ENCODE measurements around the gene CALCOCO1. TPM values are rescaled to one million over a fixed set of nuclear protein-coding genes. Genes with fewer than 3 reads are reported as not detected.
"Not testable (repeated sequence)": the region's sequence is repeated elsewhere in the genome, so short reads cannot be mapped to it uniquely, and the experiment has no call there.

CALCOCO1 gene
- polyA plus RNA-seq, 1 donor from 2014 or later, result 169 TPM

- Histone ChIP-seq H3K27me3 (ENCODE audit: insufficient read depth, low read depth, low read length) (no peaks in the 10 kb centered on the region), H3K9ac (ENCODE audit: low read length) (no peak overlapping the region), H3K27ac (ENCODE audit: low read length) (no peak overlapping the region), H3K4me3 (ENCODE audit: low read length) (no peak overlapping the region), H3K4me2 (ENCODE audit: low read length) (no peak overlapping the region), H4K20me1 (ENCODE audit: insufficient read depth) (no peaks in the 10 kb centered on the region), H3K9me3 (ENCODE audit: low read length) (no peaks in the 10 kb centered on the region), H3K9me2 (ENCODE audit: insufficient read depth, low read length) (no peaks in the 10 kb centered on the region), H3K79me2 (replicated peaks; ENCODE audit: insufficient read depth, low read length) (peaks cover 5% of the 10 kb centered on the region), H3F3A (ENCODE audit: insufficient read depth, low read length, poor library complexity, severe bottlenecking) (no peaks in the 10 kb centered on the region), H3K36me3 (ENCODE audit: insufficient read depth, low read length) (peaks cover 8% of the 10 kb centered on the region), H2AFZ (ENCODE audit: low read depth, low read length) (no peak overlapping the region)
- TF ChIP-seq MXI1 (conservative IDR thresholded peaks at IDR 0.05; ENCODE audit: poor library complexity, severe bottlenecking) (no peak), EZH2 (IDR thresholded peaks at IDR 0.05; ENCODE audit: borderline replicate concordance, insufficient read depth, low read length, poor library complexity, severe bottlenecking) (no peak), POLR2AphosphoS5 (IDR thresholded peaks at IDR 0.05) (no peak), SMC3 (conservative IDR thresholded peaks at IDR 0.05; ENCODE audit: poor library complexity) (no peak), TAF1 (IDR thresholded peaks at IDR 0.05; ENCODE audit: low read depth) (no peak), EP300 (conservative IDR thresholded peaks at IDR 0.05; ENCODE audit: poor library complexity, severe bottlenecking) (no peak), CTCF (IDR thresholded peaks at IDR 0.05; ENCODE audit: poor library complexity, severe bottlenecking) (no peak), RAD21 (conservative IDR thresholded peaks at IDR 0.05) (no peak), REST (IDR thresholded peaks at IDR 0.05; ENCODE audit: borderline replicate concordance) (no peak)
Measured at GRCh38 chr12:53720946-53721345, 6.3 kb downstream of the CALCOCO1 start.

GRCh38 chr12:53719649-53720048, 7.6 kb downstream of the CALCOCO1 start:
- Histone ChIP-seq H3F3A (ENCODE audit: insufficient read depth, low read length, poor library complexity, severe bottlenecking) (no peaks in the 10 kb centered on the region), H3K9me3 (ENCODE audit: low read length) (no peaks in the 10 kb centered on the region)
- TF ChIP-seq RAD21 (conservative IDR thresholded peaks at IDR 0.05), result no peak
- TF ChIP-seq MXI1 (conservative IDR thresholded peaks at IDR 0.05; ENCODE audit: poor library complexity, severe bottlenecking), result no peak
- TF ChIP-seq SMC3 (conservative IDR thresholded peaks at IDR 0.05; ENCODE audit: poor library complexity), result no peak
- no peak for TF ChIP-seq REST (IDR thresholded peaks at IDR 0.05; ENCODE audit: borderline replicate concordance)
- TF ChIP-seq TAF1 (IDR thresholded peaks at IDR 0.05; ENCODE audit: low read depth), result no peak
- TF ChIP-seq CTCF (IDR thresholded peaks at IDR 0.05; ENCODE audit: poor library complexity, severe bottlenecking), result no peak
- no peak for TF ChIP-seq EP300 (conservative IDR thresholded peaks at IDR 0.05; ENCODE audit: poor library complexity, severe bottlenecking)
- TF ChIP-seq POLR2AphosphoS5 (IDR thresholded peaks at IDR 0.05), result no peak
- TF ChIP-seq EZH2 (IDR thresholded peaks at IDR 0.05; ENCODE audit: borderline replicate concordance, insufficient read depth, low read length, poor library complexity, severe bottlenecking), result no peak

GRCh38 chr12:53718567-53718966, 8.7 kb downstream of the CALCOCO1 start:
- not testable (repeated sequence) for H3K27me3 ChIP-seq (ENCODE audit: insufficient read depth, low read depth, low read length); H3K36me3 ChIP-seq (ENCODE audit: insufficient read depth, low read length); H3F3A ChIP-seq (ENCODE audit: insufficient read depth, low read length, poor library complexity, severe bottlenecking); H3K79me2 ChIP-seq (replicated peaks; ENCODE audit: insufficient read depth, low read length); H4K20me1 ChIP-seq (ENCODE audit: insufficient read depth); H3K9me2 ChIP-seq (ENCODE audit: insufficient read depth, low read length); H3K9me3 ChIP-seq (ENCODE audit: low read length); H3K4me2 ChIP-seq (ENCODE audit: low read length); H3K4me3 ChIP-seq (ENCODE audit: low read length); H3K9ac ChIP-seq (ENCODE audit: low read length); H3K27ac ChIP-seq (ENCODE audit: low read length); H2AFZ ChIP-seq (ENCODE audit: low read depth, low read length)

More at GRCh38 chr12:53719649-53720048, 7.6 kb downstream of the CALCOCO1 start:
- no peak overlapping the region for H3K4me2 ChIP-seq (ENCODE audit: low read length)
- H3K27me3 ChIP-seq (ENCODE audit: insufficient read depth, low read depth, low read length), result no peaks in the 10 kb centered on the region
- H3K9ac ChIP-seq (ENCODE audit: low read length), result no peak overlapping the region
- H3K4me3 ChIP-seq (ENCODE audit: low read length), result no peak overlapping the region
- H3K79me2 ChIP-seq (replicated peaks; ENCODE audit: insufficient read depth, low read length), result no peaks in the 10 kb centered on the region
- H2AFZ ChIP-seq (ENCODE audit: low read depth, low read length), result no peak overlapping the region
- peaks cover 14% of the 10 kb centered on the region for H3K36me3 ChIP-seq (ENCODE audit: insufficient read depth, low read length)
- no peak overlapping the region for H3K27ac ChIP-seq (ENCODE audit: low read length)
- H4K20me1 ChIP-seq (ENCODE audit: insufficient read depth), result no peaks in the 10 kb centered on the region
- H3K9me2 ChIP-seq (ENCODE audit: insufficient read depth, low read length), result no peaks in the 10 kb centered on the region

Data from neural cell (in vitro differentiated cells).